LoVo (cell line): Measurements from ENCODE around the gene LAMB3.

Experiments used
- DNase-seq: peaks from one replicate; pipeline ENCODE4 v3.0.0-alpha.2; 2016; ENCODE audit warnings: low spot score

LAMB3 gene

GRCh38 chr1:209595028-209595427, 57.2 kb downstream of the LAMB3 start:
- no peak for DNase-seq

GRCh38 chr1:209594440-209594839, 57.8 kb downstream of the LAMB3 start:
- DNase-seq, result no peak

- DNase-seq, result no peak
These were observed 58.5 kb downstream of the LAMB3 start for GRCh38 chr1:209593747-209594146.

GRCh38 chr1:209590405-209590804, 61.8 kb downstream of the LAMB3 start:
- no peak for DNase-seq

- DNase-seq, result no peak
These were observed 62.4 kb downstream of the LAMB3 start for GRCh38 chr1:209589863-209590262.

GRCh38 chr1:209589440-209589839, 62.8 kb downstream of the LAMB3 start:
- no peak for DNase-seq

- peak; percentile 13 for DNase-seq
These were observed 64.4 kb downstream of the LAMB3 start for GRCh38 chr1:209587789-209588188.

- DNase-seq, result no peak
These were observed 65.9 kb downstream of the LAMB3 start for GRCh38 chr1:209586221-209586740.

GRCh38 chr1:209585672-209586071, 66.6 kb downstream of the LAMB3 start:
- DNase-seq, result no peak

GRCh38 chr1:209585197-209585596, 67.0 kb downstream of the LAMB3 start:
- DNase-seq, result no peak

GRCh38 chr1:209584231-209584672, 68.0 kb downstream of the LAMB3 start:
- DNase-seq, result no peak

GRCh38 chr1:209583408-209583807, 68.8 kb downstream of the LAMB3 start, which contains the start of gene CAMK1G:
CAMK1G (plus strand) TSS chr1:209583714; CDS start chr1:209594984, 11,270 bp downstream.
- no peak for DNase-seq

GRCh38 chr1:209580577-209580976, 71.6 kb downstream of the LAMB3 start:
- DNase-seq, result no peak

- no peak for DNase-seq
These were observed 74.9 kb downstream of the LAMB3 start for GRCh38 chr1:209577346-209577745.

- DNase-seq, result peak; percentile 71
These were observed 75.6 kb downstream of the LAMB3 start for GRCh38 chr1:209576392-209577197.

- no peak for DNase-seq
These were observed 81.5 kb downstream of the LAMB3 start for GRCh38 chr1:209570743-209571142.

GRCh38 chr1:209569455-209570207, 82.6 kb downstream of the LAMB3 start:
- peak; percentile 73 for DNase-seq

- no peak for DNase-seq
These were observed 84.5 kb downstream of the LAMB3 start for GRCh38 chr1:209567698-209568175.

- peak; percentile 70 for DNase-seq
These were observed 86.2 kb downstream of the LAMB3 start for GRCh38 chr1:209565759-209566678.
